Memory B cell (primary cell): ENCODE results near the gene GSK3A.

Source experiments
- ATAC-seq: fragments of 150-1000 bp; cut with Tn5 transposase; 2 replicates; pipeline ENCODE4 v1.10.0; 2021; ENCODE audit warnings: low read depth, mild to moderate bottlenecking, moderate library complexity
- DNase-seq, 2 donors: peaks; one replicate each; pipeline ENCODE4 v3.0.0; 2022; ENCODE audit warnings: low spot score in 2 of 2
- H3K27ac Mint-ChIP-seq: one replicate; pipeline ENCODE4 v1.8.0; 2022; ENCODE audit warnings: mild to moderate bottlenecking, moderate library complexity, mixed read lengths
- H3K27me3 Mint-ChIP-seq: one replicate; pipeline ENCODE4 v1.8.0; 2022; ENCODE audit warnings: mixed read lengths
- H3K36me3 Mint-ChIP-seq: one replicate; pipeline ENCODE4 v1.8.0; 2022; ENCODE audit warnings: mild to moderate bottlenecking, mixed read lengths
- H3K4me1 Mint-ChIP-seq: one replicate; pipeline ENCODE4 v1.8.0; 2022; ENCODE audit warnings: mixed read lengths
- H3K4me3 Mint-ChIP-seq: one replicate; pipeline ENCODE4 v1.8.0; 2022; ENCODE audit warnings: mild to moderate bottlenecking, moderate library complexity, mixed read lengths
- H3K9me3 Mint-ChIP-seq: one replicate; pipeline ENCODE4 v1.8.0; 2022; ENCODE audit warnings: mixed read lengths

The GSK3A gene

GRCh38 chr19:42189133-42189532, 53.3 kb downstream of the GSK3A start:
- Mint-ChIP-seq H3K4me3 (no peak overlapping the region), H3K36me3 (peaks cover 8% of the 10 kb centered on the region), H3K27ac (no peak overlapping the region), H3K9me3 (no peaks in the 10 kb centered on the region), H3K27me3 (no peaks in the 10 kb centered on the region), H3K4me1 (peaks cover 34% of the 10 kb centered on the region)
- ATAC-seq (no peak), DNase-seq (no peak)

- Mint-ChIP-seq H3K27me3 (no peaks in the 10 kb centered on the region), H3K9me3 (no peaks in the 10 kb centered on the region), H3K36me3 (peaks cover 5% of the 10 kb centered on the region), H3K27ac (peak overlapping the region; percentile 40), H3K4me1 (peaks cover 33% of the 10 kb centered on the region), H3K4me3 (no peak overlapping the region)
- DNase-seq = no peak
- no peak for ATAC-seq
Observed at GRCh38 chr19:42188665-42189064, 53.7 kb downstream of the GSK3A start.

- ATAC-seq (no peak), DNase-seq (no peak)
- Mint-ChIP-seq H3K4me1 (peaks cover 36% of the 10 kb centered on the region), H3K36me3 (no peaks in the 10 kb centered on the region), H3K4me3 (peak overlapping the region; percentile 1), H3K27me3 (no peaks in the 10 kb centered on the region), H3K27ac (no peak overlapping the region), H3K9me3 (no peaks in the 10 kb centered on the region)
Observed at GRCh38 chr19:42185277-42185676, 57.1 kb downstream of the GSK3A start.

GRCh38 chr19:42184401-42184861, 58.0 kb downstream of the GSK3A start:
- H3K4me1 Mint-ChIP-seq = peaks cover 31% of the 10 kb centered on the region
- DNase-seq (peak; percentile 44 to 68), ATAC-seq (peak; percentile 63)
- no peaks in the 10 kb centered on the region for H3K9me3 Mint-ChIP-seq
- H3K27me3 Mint-ChIP-seq = peaks cover 2% of the 10 kb centered on the region
- no peak overlapping the region for H3K4me3 Mint-ChIP-seq
- no peaks in the 10 kb centered on the region for H3K36me3 Mint-ChIP-seq
- H3K27ac Mint-ChIP-seq = no peak overlapping the region
